Panc1 (cell line): ENCODE results near the gene OTOG. TPM values are rescaled to one million over a fixed set of nuclear protein-coding genes. Genes with fewer than 3 reads are reported as not detected.
A peak's percentile ranks its signal among the peaks of the same experiment; 100 is the strongest.

Experiments
- ATAC-seq: fragments of 200-7000 bp; cut with Tn5 transposase; 2 replicates; pipeline ENCODE4 v1.9.1; 2020; ENCODE audit warnings: mild to moderate bottlenecking, moderate library complexity
- BruUV-seq: library from RNA; stranded (reverse); fragments of 400-500 nt; replicated peaks from 2 replicates; lab custom pipeline; 2021; lab: Mats Ljungman, UMichigan
- CTCF ChIA-PET: fragments of 300-600 bp; sonication (Branson Sonifier 250); formaldehyde crosslinking; loops from one replicate; lab custom pipeline; 2022; ENCODE audit warnings: antibody characterized with exemption; lab: Charles Lee
- POLR2A ChIA-PET: fragments of 300-600 bp; sonication (Branson Sonifier 250); formaldehyde crosslinking; loops from one replicate; lab custom pipeline; 2022; ENCODE audit warnings: antibody characterized with exemption; lab: Charles Lee
- DNase-seq: peaks from one replicate; pipeline ENCODE4 v3.0.0-alpha.2; 2010; ENCODE audit warnings: low read depth, low spot score
- H3K27ac ChIP-seq: 2 replicates; pipeline ENCODE4 v1.5.1; 2011; ENCODE audit warnings: mild to moderate bottlenecking, low read length, inconsistent platforms
- H3K27me3 ChIP-seq: fragments of 200-500 bp; sonication (Bioruptor generic); 2 replicates; pipeline ENCODE4 v1.6.0; 2014; ENCODE audit warnings: low read length, inconsistent platforms; ENCODE audit not compliant: control insufficient read depth, insufficient read depth
- H3K36me3 ChIP-seq: fragments of 200-500 bp; sonication (Bioruptor generic); 2 replicates; pipeline ENCODE4 v1.5.1; 2014; ENCODE audit warnings: inconsistent platforms, mild to moderate bottlenecking, low read length, moderate library complexity; ENCODE audit not compliant: control insufficient read depth, insufficient read depth
- H3K4me1 ChIP-seq: 2 replicates; pipeline ENCODE4 v1.5.1; 2011; ENCODE audit warnings: inconsistent platforms, mild to moderate bottlenecking, low read length, moderate library complexity; ENCODE audit not compliant: control insufficient read depth, insufficient read depth
- H3K4me3 ChIP-seq, 2 experiments: 2 replicates each; pipeline ENCODE4 v1.5.1; 2011 to 2012; ENCODE audit warnings: low read depth in 2 of 2, low read length in 2 of 2, mild to moderate bottlenecking in 2 of 2, inconsistent platforms in 1 of 2, moderate library complexity in 1 of 2
- H3K9me3 ChIP-seq: fragments of 200-500 bp; sonication (Bioruptor generic); 2 replicates; pipeline ENCODE4 v1.5.1; 2014; ENCODE audit warnings: low read depth, mild to moderate bottlenecking, inconsistent platforms, low read length, moderate library complexity; ENCODE audit not compliant: control insufficient read depth, insufficient read depth
- CTCF ChIP-seq: fragments of 450-650 bp; IDR thresholded peaks from 2 replicates; pipeline ENCODE4 v1.5.1; 2017; ENCODE audit warnings: mild to moderate bottlenecking
- POLR2AphosphoS5 ChIP-seq: IDR thresholded peaks from 2 replicates; pipeline ENCODE4 v1.6.1; 2012; ENCODE audit warnings: mild to moderate bottlenecking, low read depth, low read length, moderate library complexity
- REST ChIP-seq, 2 experiments: IDR thresholded peaks; 2 replicates each; pipeline ENCODE4 v1.6.1; 2011 to 2012; ENCODE audit warnings: low read depth in 2 of 2, control low read depth in 1 of 2, low read length in 1 of 2, mild to moderate bottlenecking in 1 of 2, moderate library complexity in 1 of 2; ENCODE audit not compliant: insufficient read depth in 1 of 2
- SIN3A ChIP-seq: IDR thresholded peaks from 2 replicates; pipeline ENCODE4 v1.6.1; 2012; ENCODE audit warnings: low read depth, mild to moderate bottlenecking, low read length, moderate library complexity, borderline replicate concordance; ENCODE audit not compliant: insufficient read depth
- TCF7L2 ChIP-seq: IDR thresholded peaks from 2 replicates; pipeline ENCODE4 v1.6.1; 2011; ENCODE audit warnings: mild to moderate bottlenecking, low read depth, low read length, inconsistent platforms
- in situ Hi-C: cut with HindIII; loops from 2 replicates; pipeline ENCODE4 v1.10.0; 2016; ENCODE audit warnings: low sequenced_read_pairs, low pct_unique_long_range_greater_than_20kb
- intact Hi-C: fragments of 100-400 bp; cut with micrococcal nuclease; formaldehyde crosslinking; loops from one replicate; pipeline ENCODE4 v1.10.0; 2022; ENCODE audit not compliant: unreplicated experiment
- total RNA-seq: library from RNA; stranded (reverse); gene quantifications from one replicate; pipeline ENCODE4 v1.2.1, GENCODE V29; 2021; ENCODE audit not compliant: unreplicated experiment

Gene OTOG
- total RNA-seq, 1 experiment from 2014 or later, result not detected

- Histone ChIP-seq H3K4me1 (no peaks in the 10 kb centered on the region), H3K27ac (no peak overlapping the region), H3K4me3 (no peak overlapping the region), H3K36me3 (no peaks in the 10 kb centered on the region), H3K27me3 (peaks cover 8% of the 10 kb centered on the region), H3K9me3 (no peaks in the 10 kb centered on the region)
- in situ Hi-C loops (no loop called here), intact Hi-C loops (no loop called here)
- TF ChIP-seq CTCF (no peak), SIN3A (no peak), POLR2AphosphoS5 (no peak), TCF7L2 (no peak), REST (IDR thresholded peaks at IDR 0.05; ENCODE audit: insufficient read depth in 1 of 2, low read depth in 2 of 2, low read length in 1 of 2) (no peak)
- ATAC-seq (peak; percentile 41; the same call in 1 of the 2 replicates), DNase-seq (no peak)
- CTCF ChIA-PET, result no interaction called here
- no TSS peak for BruUV-seq
- POLR2A ChIA-PET, result no interaction called here
Measured at GRCh38 chr11:17563231-17563646, 16.2 kb downstream of the OTOG start.

- POLR2A ChIA-PET, result no interaction called here
- ATAC-seq (no peak), DNase-seq (no peak)
- TF ChIP-seq POLR2AphosphoS5, result no peak
- no peak for TF ChIP-seq REST (IDR thresholded peaks at IDR 0.05; ENCODE audit: insufficient read depth in 1 of 2, low read depth in 2 of 2, low read length in 1 of 2)
- TF ChIP-seq SIN3A, result no peak
- TF ChIP-seq CTCF, result no peak
- TF ChIP-seq TCF7L2, result no peak
- Histone ChIP-seq H3K36me3 (no peaks in the 10 kb centered on the region), H3K4me1 (no peaks in the 10 kb centered on the region), H3K9me3 (no peaks in the 10 kb centered on the region), H3K4me3 (no peak overlapping the region), H3K27me3 (peaks cover 8% of the 10 kb centered on the region), H3K27ac (no peak overlapping the region)
- in situ Hi-C loops (no loop called here), intact Hi-C loops (no loop called here)
- no TSS peak for BruUV-seq
- CTCF ChIA-PET, result interaction anchor here (0.6 kb wide), 1 partner anchor 287 kb away, joined by 3 read pairs; no protein-coding TSS in a partner anchor
Measured at GRCh38 chr11:17563961-17564686, 17.1 kb downstream of the OTOG start.
